Spleen (tissue), 11 donors: Measurements from ENCODE around the gene ARF1. TPM values are rescaled to one million over a fixed set of nuclear protein-coding genes. Genes with fewer than 3 reads are reported as not detected.
A peak's percentile ranks its signal among the peaks of the same experiment; 100 is the strongest.

Experiments
- DNase-seq: peaks from one replicate; pipeline ENCODE4 v3.0.0-alpha.2; 2020
- H3K27ac ChIP-seq, 8 donors: fragments of 200-600 bp; sonication (generic) in 7 of 8; 1 replicate in 4 of 8; 2 replicates in 4 of 8; pipeline versions ENCODE4 v1.5.0 to v1.8.0; 2016 to 2021; ENCODE audit warnings: inconsistent platforms in 4 of 8, mild to moderate bottlenecking in 4 of 8, moderate library complexity in 1 of 8
- H3K27me3 ChIP-seq, 7 donors: fragments of 200-600 bp; sonication (generic) in 6 of 7; replicated peaks in 1 of 7; 1 replicate in 4 of 7; 2 replicates in 3 of 7; pipeline versions ENCODE4 v1.5.0 to v1.8.0; 2016 to 2021; ENCODE audit warnings: inconsistent platforms in 3 of 7, mild to moderate bottlenecking in 1 of 7
- H3K36me3 ChIP-seq, 6 donors: fragments of 200-600 bp; sonication (generic) in 5 of 6; 1 replicate in 4 of 6; 2 replicates in 2 of 6; pipeline versions ENCODE4 v1.5.0 to v1.8.0; 2016 to 2021; ENCODE audit warnings: inconsistent platforms in 2 of 6
- H3K4me1 ChIP-seq, 6 donors: fragments of 200-600 bp; sonication (generic) in 5 of 6; 1 replicate in 3 of 6; 2 replicates in 3 of 6; pipeline versions ENCODE4 v1.5.0 to v1.8.0; 2016 to 2021; ENCODE audit warnings: inconsistent platforms in 3 of 6
- H3K4me3 ChIP-seq, 8 donors: fragments of 200-600 bp; sonication (generic) in 7 of 8; 1 replicate in 4 of 8; 2 replicates in 4 of 8; pipeline versions ENCODE4 v1.5.0 to v1.8.0; 2016 to 2021; ENCODE audit warnings: inconsistent platforms in 4 of 8, mild to moderate bottlenecking in 4 of 8, moderate library complexity in 2 of 8
- H3K9me3 ChIP-seq, 8 donors: fragments of 200-600 bp; sonication (generic) in 7 of 8; 1 replicate in 4 of 8; 2 replicates in 4 of 8; pipeline versions ENCODE4 v1.5.0 to v1.8.0; 2016 to 2021; ENCODE audit warnings: inconsistent platforms in 4 of 8
- POLR2A ChIP-seq, 3 donors: fragments of 450-650 bp; IDR thresholded peaks; one replicate each; pipeline ENCODE4 v1.5.1; 2017; ENCODE audit warnings: antibody characterized with exemption in 3 of 3, mild to moderate bottlenecking in 1 of 3
- POLR2AphosphoS5 ChIP-seq, 3 donors: sonication (generic); formaldehyde crosslinking; IDR thresholded peaks; one replicate each; pipeline ENCODE4 v1.5.1; 2017; ENCODE audit warnings: antibody characterized with exemption in 3 of 3
- WGBS, 5 donors: extraction: QIAGEN DNeasy Blood & Tissue Kit in 3 of 5; methylation state at CpG; one replicate each; pipeline versions ENCODE4 v1.1.5 to v1.1.7; 2013 to 2018; 5-methylcytosine and 5-hydroxymethylcytosine counted together
- intact Hi-C: fragments of 100-400 bp; cut with DNase I; formaldehyde crosslinking; loops from one replicate; pipeline ENCODE4 v1.15.0; 2023; ENCODE audit warnings: low total_unique reads
- polyA plus RNA-seq, 3 donors: library from polyadenylated mRNA; stranded (reverse); fragments of 200-250 nt; gene quantifications; one replicate each; pipeline ENCODE4 v1.2.1, GENCODE V29; 2013
- total RNA-seq, 7 donors: library from RNA; depleted of rRNA in 3 of 7; stranded (reverse); fragments of >200 nt in 3 of 7; fragmentation: NEBNext Ultra II Directional in 4 of 7; extraction: Animal tissue kit (Norgen Biotek cat#: 25700) in 4 of 7; gene quantifications; one replicate each; pipeline versions ENCODE4 v1.1.0 to v1.2.1, GENCODE V29; 2016 to 2021
- TF ChIP-seq, protein P1 (sequence below), 11 experiments: fragments of 200-600 bp in 7 of 11; fragments of 450-650 bp in 4 of 11; sonication (generic) in 4 of 11; IDR thresholded peaks in 8 of 11; conservative IDR thresholded peaks in 3 of 11; 1 replicate in 7 of 11; 2 replicates in 4 of 11; pipeline versions ENCODE4 v1.4.0 to v1.8.0; 2016 to 2021; ENCODE audit warnings: antibody characterized with exemption in 11 of 11, inconsistent platforms in 4 of 11, mild to moderate bottlenecking in 1 of 11
- donor health status: healthy with polysubstance abuse.
- donor health status: DM: no; HTN: no; CAD: no; lungs with moderate emphysema.
- donor health status: DM: no; HTN: no; CAD: no.
- donor health status: Bipolar disorder and iron deficiency.
- donor health status: healthy.
- donor health status: DM: no; HTN: no; CAD: no.
- donor health status: DM: yes; HTN: yes; CAD: no.

Gene ARF1
- total and polyA plus RNA-seq, 10 donors, result 150 to 387 (median 324) TPM

DNA sequence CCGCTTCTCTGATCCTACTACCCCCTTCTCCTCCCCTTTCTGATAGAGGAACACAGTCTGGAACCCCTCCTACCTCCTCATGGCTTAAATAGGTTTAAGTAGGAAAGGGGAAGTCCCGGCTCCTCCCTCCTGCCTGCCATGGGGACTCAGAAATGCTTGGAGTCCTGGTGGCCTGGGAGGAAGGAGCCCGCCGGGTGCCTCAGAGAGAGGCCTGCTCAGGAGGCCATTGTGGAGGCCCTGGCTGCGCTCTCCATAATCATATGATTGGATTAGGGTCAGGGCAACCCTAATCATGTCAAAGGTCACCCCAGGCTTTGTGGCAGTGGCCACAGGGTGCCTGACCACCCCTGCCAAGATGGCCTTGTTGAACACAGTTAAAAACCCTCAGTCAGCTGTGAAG lies 46.7 kb upstream of the ARF1 start:
- H3K9me3 ChIP-seq, result peaks cover 0 to 8% (median 3%) of the 10 kb centered on the region in 8 donors
- peaks cover 0 to 75% (median 40%) of the 10 kb centered on the region in 7 donors for H3K27me3 ChIP-seq
- 51 to 67% (median 57%) methylated on average over 4 to 5 of the region's 5 CpGs for WGBS, 5 donors

DNA sequence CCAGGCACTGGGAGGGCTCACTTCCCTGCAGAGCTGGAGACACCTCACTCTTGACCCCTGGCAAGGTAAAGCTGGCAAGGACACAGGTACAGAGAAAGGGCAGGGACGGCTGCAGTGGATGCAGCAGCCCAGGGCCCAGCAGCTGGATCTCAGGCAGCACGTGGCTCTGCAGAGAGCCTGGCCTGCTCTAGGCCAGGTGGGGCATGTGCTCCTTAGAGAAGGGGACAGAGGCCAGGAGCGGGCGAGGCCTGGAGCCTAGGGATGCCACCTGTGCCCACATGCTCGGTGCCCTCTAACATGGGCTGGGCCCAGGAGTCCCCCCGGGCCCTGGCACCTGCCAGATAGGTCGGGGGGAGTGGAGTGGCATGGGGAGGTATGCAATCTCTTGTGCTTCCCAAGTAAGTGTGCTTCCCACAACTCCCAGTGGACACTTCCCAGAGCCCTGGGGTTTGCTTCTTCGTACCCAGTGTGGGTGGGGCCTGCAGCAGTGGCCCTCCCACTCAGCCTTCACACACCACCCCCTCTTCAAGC lies 45.7 kb upstream of the ARF1 start:
- Histone ChIP-seq H3K4me1 (peaks cover 5 to 13% (median 12%) of the 10 kb centered on the region in 6 donors), H3K9me3 (peaks cover 0 to 8% (median 3%) of the 10 kb centered on the region in 8 donors), H3K4me3 (no peak overlapping the region), H3K27ac (no peak overlapping the region), H3K36me3 (no peaks in the 10 kb centered on the region), H3K27me3 (peaks cover 0 to 66% (median 40%) of the 10 kb centered on the region in 7 donors)
- peak; percentile 37 for DNase-seq
- intact Hi-C loops, result no loop called here
- TF ChIP-seq POLR2A (IDR thresholded peaks at IDR 0.05), result no peak
- no peak for TF ChIP-seq POLR2AphosphoS5 (IDR thresholded peaks at IDR 0.05)
- TF ChIP-seq, protein P1, sequence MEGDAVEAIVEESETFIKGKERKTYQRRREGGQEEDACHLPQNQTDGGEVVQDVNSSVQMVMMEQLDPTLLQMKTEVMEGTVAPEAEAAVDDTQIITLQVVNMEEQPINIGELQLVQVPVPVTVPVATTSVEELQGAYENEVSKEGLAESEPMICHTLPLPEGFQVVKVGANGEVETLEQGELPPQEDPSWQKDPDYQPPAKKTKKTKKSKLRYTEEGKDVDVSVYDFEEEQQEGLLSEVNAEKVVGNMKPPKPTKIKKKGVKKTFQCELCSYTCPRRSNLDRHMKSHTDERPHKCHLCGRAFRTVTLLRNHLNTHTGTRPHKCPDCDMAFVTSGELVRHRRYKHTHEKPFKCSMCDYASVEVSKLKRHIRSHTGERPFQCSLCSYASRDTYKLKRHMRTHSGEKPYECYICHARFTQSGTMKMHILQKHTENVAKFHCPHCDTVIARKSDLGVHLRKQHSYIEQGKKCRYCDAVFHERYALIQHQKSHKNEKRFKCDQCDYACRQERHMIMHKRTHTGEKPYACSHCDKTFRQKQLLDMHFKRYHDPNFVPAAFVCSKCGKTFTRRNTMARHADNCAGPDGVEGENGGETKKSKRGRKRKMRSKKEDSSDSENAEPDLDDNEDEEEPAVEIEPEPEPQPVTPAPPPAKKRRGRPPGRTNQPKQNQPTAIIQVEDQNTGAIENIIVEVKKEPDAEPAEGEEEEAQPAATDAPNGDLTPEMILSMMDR (IDR thresholded peaks at IDR 0.05 in 8 of 11, conservative IDR thresholded peaks at IDR 0.05 in 3 of 11), result no peak
- 81 to 92% (median 86%) methylated on average over 4 to 8 of the region's 8 CpGs for WGBS, 5 donors

More for the DNA sequence above, 46.7 kb upstream of the ARF1 start:
- H3K4me3 ChIP-seq, result no peak overlapping the region
- TF ChIP-seq POLR2AphosphoS5 (IDR thresholded peaks at IDR 0.05) (no peak), POLR2A (IDR thresholded peaks at IDR 0.05) (no peak)
- TF ChIP-seq, protein P1 (IDR thresholded peaks at IDR 0.05 in 8 of 11, conservative IDR thresholded peaks at IDR 0.05 in 3 of 11), result no peak
- H3K4me1 ChIP-seq, result peaks cover 5 to 13% (median 12%) of the 10 kb centered on the region in 6 donors
- peak; percentile 34 for DNase-seq
- intact Hi-C loops, result no loop called here
- H3K36me3 ChIP-seq, result no peaks in the 10 kb centered on the region
- no peak overlapping the region for H3K27ac ChIP-seq

DNA sequence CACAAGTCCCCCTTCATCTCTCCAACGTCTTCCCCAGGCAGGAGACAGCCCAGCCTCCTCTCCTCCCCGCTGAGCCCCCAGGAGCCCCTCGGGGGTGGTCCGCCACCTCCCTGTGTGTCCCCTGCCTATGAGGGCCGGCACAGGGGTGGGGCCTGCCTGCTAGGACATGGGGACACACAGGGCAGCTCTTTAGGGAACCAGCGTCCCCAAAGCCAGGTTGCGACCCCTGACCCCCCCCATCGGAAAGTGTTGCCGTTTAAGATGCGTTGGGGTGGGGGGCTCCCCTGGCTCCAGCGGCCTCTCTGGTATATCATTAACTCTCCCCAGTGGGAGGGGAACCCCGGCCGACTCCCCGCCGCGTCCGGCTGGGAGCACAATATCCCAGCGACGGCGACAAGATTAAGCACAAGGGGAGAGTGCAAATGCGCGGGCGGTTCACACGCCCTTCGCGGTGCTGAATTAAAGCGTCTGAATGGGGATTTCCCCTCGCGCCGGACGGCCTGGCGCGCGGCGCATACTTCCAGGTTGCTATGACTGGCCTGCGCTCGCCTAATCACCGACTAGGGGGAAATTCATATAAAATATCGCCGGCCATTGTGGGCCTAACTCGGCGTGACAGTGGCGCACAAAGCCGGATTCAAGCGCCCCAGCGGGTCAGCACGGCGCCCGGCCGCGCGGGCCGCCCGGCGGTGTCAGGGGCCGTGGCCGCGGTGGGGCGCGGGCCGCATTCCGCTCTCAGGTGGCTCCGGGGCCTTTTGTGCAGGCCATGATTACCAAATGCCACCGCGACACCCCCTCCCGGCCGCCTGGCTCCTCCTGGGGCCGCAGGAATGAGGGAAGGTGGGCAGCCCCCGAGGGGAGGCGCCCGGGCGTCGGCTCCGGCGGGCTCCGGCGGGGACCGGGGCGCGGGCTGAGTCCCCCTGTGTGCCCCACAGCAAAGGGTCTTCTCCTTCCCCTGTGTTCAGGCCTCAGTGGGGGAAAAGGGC lies 44.8 kb upstream of the ARF1 start:
- DNase-seq, result peak; percentile 70
- WGBS, 5 donors, result 2 to 10% (median 7%) methylated on average over 23 to 80 of the region's 80 CpGs
- Histone ChIP-seq H3K9me3 (peaks cover 0 to 8% (median 3%) of the 10 kb centered on the region in 8 donors), H3K27ac (no peak overlapping the region), H3K36me3 (no peaks in the 10 kb centered on the region), H3K4me3 (peak overlapping the region in 6 of 8 donors; percentile 10 to 60 (median 21)), H3K27me3 (peaks cover 0 to 67% (median 40%) of the 10 kb centered on the region in 7 donors), H3K4me1 (peaks cover 5 to 13% (median 12%) of the 10 kb centered on the region in 6 donors)
- intact Hi-C loops, result no loop called here
- TF ChIP-seq POLR2A (IDR thresholded peaks at IDR 0.05) (no peak), POLR2AphosphoS5 (IDR thresholded peaks at IDR 0.05) (no peak)
- TF ChIP-seq, protein P1 (IDR thresholded peaks at IDR 0.05 in 8 of 11, conservative IDR thresholded peaks at IDR 0.05 in 3 of 11), result no peak
